WI38 (cell line): ENCODE measurements around the gene GSG1L.

ENCODE experiments used
- H3K4me3 ChIP-seq: 2 replicates; pipeline ENCODE4 v1.5.1; 2011; ENCODE audit warnings: low read depth, mild to moderate bottlenecking, control low read depth, low read length
- TF ChIP-seq, protein P1 (sequence below): IDR thresholded peaks from 2 replicates; pipeline ENCODE4 v1.5.1; 2012; ENCODE audit warnings: low read depth, mild to moderate bottlenecking, control low read depth, low read length

Gene GSG1L

DNA sequence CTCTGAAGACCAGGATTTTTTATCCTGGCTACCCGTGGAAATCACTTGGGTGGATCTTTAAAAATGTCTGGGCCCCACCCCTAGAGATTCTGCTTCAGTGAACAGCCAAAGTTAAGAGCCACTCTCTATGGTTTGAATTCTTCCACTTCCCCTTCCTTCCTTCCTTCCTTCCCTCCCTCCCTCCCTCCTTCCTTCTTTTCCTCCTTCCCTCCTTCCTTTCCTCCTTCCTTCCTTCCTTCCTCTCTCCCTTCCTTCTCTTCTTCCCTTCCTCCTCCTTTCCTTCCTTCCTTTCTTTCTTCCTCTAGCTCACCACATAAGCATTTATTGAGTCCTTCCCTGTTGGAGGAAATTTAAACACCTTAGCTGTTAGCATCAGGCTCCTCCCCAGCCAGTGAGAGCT is 310.0 kb downstream of the GSG1L start:
- TF ChIP-seq, protein P1, sequence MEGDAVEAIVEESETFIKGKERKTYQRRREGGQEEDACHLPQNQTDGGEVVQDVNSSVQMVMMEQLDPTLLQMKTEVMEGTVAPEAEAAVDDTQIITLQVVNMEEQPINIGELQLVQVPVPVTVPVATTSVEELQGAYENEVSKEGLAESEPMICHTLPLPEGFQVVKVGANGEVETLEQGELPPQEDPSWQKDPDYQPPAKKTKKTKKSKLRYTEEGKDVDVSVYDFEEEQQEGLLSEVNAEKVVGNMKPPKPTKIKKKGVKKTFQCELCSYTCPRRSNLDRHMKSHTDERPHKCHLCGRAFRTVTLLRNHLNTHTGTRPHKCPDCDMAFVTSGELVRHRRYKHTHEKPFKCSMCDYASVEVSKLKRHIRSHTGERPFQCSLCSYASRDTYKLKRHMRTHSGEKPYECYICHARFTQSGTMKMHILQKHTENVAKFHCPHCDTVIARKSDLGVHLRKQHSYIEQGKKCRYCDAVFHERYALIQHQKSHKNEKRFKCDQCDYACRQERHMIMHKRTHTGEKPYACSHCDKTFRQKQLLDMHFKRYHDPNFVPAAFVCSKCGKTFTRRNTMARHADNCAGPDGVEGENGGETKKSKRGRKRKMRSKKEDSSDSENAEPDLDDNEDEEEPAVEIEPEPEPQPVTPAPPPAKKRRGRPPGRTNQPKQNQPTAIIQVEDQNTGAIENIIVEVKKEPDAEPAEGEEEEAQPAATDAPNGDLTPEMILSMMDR: no peak
- H3K4me3 ChIP-seq: no peak overlapping the region

DNA sequence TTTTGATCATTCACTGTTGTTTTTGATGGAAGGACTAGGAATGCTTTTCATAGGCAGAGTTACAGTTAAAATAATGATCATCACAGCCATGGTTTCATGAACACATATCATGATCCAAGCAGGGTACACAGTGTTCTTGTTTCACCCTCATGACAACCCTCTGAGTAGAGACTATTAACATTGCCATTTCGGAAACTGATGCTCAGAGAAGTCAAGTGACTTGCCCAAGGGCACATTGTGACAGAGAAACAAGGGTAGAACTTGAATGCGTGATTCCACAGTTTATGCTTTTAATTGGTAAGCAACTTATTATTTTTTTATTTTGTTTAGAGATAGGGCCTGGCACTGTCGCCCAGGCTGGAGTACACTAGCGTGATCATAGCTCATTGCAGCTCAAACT is 311.3 kb downstream of the GSG1L start:
- TF ChIP-seq, protein P1: no peak
- no peak overlapping the region for H3K4me3 ChIP-seq

DNA sequence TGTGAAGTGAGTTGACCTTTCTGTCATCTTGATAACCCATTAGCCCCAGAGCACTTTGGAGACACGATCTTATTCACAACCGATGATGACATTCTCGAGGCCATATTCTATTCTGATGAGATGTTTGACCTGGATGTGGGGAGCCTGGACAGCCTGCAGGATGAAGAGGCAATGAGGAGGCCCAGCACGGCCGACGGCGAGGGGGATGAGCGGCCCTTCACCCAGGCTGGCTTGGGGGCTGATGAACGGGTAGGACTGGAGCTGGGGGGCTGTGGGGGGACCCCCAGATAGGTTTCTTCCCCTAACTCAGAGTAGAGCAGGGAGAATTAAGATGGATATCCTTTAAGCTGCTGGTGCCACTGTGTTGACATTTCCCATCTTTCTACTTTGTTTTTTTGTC is 311.8 kb downstream of the GSG1L start:
- no peak overlapping the region for H3K4me3 ChIP-seq
- TF ChIP-seq, protein P1: no peak

DNA sequence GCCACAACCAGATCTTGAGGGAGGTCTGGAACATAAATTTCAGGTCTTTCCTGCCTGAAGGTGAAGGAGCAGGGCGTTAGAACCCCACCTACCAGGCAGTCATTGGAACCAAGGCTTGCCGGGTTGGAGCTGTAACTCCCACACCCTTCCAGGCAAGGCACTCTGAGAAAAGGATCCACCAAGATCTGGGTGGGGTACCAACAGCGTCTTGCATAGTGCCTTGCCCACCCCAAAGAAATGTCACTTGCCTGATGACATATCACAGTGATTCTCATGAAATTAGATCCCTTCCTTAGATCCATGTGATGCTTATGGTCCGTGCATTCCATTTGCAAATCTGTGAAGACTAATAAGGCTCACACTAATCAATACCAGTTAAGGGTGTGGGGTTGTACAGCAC is 312.3 kb downstream of the GSG1L start:
- no peak overlapping the region for H3K4me3 ChIP-seq
- TF ChIP-seq, protein P1: no peak

DNA sequence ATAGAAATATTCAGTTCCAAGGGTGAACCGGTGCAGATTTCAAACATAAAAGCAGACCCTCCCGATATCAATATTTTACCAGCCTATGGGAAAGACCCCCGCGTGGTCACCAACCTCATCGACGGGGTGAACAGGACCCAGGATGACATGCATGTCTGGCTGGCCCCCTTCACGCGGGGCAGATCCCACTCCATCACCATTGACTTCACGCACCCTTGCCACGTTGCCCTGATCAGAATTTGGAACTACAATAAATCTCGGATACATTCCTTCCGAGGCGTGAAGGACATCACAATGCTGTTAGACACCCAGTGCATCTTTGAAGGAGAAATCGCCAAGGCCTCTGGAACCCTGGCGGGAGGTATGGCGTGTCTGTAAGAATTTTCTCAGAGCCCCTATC is 313.6 kb downstream of the GSG1L start:
- TF ChIP-seq, protein P1: no peak
- no peak overlapping the region for H3K4me3 ChIP-seq

DNA sequence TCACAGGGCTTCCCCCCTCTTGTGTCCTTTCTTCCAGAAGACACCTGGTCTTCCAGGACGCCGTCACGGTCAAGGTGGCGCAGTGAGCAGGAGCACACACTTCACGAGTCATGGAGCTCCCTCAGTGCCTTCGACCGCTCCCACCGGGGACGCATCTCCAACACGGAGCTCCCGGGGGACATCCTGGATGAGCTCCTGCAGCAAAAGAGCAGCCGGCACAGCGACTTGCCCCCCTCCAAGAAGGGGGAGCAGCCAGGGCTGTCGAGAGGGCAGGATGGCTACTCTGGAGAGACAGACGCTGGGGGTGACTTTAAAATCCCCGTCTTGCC is 314.0 kb downstream of the GSG1L start:
- no peak overlapping the region for H3K4me3 ChIP-seq
- TF ChIP-seq, protein P1: no peak

DNA sequence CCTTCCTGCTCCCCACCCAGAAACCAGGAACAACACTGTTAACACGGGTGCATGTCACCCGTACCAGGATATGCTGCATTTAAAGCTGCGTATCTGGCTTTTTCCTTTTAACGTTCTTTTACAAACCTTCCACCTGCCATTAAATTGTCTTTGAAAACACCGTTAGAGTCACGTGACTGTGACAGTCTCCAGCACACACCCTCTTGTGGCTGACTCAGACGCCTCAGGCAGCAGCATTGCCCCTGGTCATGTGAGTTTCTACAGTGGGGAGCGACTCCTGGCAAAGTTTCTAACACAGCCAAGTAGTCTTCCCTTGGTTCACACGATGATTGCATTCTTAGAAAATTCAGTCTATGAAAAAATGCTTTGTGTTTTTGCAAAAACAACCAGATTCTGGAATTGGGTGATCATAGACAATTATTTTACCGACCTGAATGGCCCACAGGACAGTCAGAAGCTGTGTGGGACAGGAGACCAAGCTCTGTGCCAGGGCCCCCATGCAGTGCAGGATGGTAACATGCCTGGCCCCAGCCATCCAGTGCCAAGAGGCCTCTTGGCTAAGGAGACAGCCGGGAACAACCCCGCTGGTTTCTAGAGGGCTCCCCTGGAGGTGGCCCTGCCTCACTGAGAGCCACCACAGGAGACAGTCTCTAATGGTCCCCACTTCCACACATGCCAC is 314.5 kb downstream of the GSG1L start:
- no peak overlapping the region for H3K4me3 ChIP-seq
- TF ChIP-seq, protein P1: no peak
